Ascending aorta (tissue), 2 donors: ENCODE measurements around the gene SMARCA4. TPM values are rescaled to one million over a fixed set of nuclear protein-coding genes. Genes with fewer than 3 reads are reported as not detected.

ENCODE experiments used
- DNase-seq, 2 donors: peaks; one replicate each; pipeline ENCODE4 v3.0.0-alpha.2; 2019; ENCODE audit warnings: low spot score in 2 of 2
- H3K27ac ChIP-seq, 2 donors: fragments of 200-600 bp; sonication (generic); one replicate each; pipeline ENCODE4 v1.5.1; 2016 to 2017; ENCODE audit warnings: mild to moderate bottlenecking in 1 of 2
- H3K27me3 ChIP-seq: fragments of 200-600 bp; sonication (generic); one replicate; pipeline ENCODE4 v1.5.1; 2017
- H3K36me3 ChIP-seq, 2 donors: fragments of 200-600 bp; sonication (generic); one replicate each; pipeline ENCODE4 v1.5.1; 2016
- H3K4me1 ChIP-seq, 2 donors: fragments of 200-600 bp; sonication (generic); one replicate each; pipeline ENCODE4 v1.5.1; 2016 to 2017; ENCODE audit warnings: mild to moderate bottlenecking in 1 of 2
- H3K4me3 ChIP-seq, 2 donors: fragments of 200-600 bp; sonication (generic); one replicate each; pipeline ENCODE4 v1.5.1; 2016 to 2017; ENCODE audit warnings: mild to moderate bottlenecking in 1 of 2
- H3K9me3 ChIP-seq, 2 donors: fragments of 200-600 bp; sonication (generic); one replicate each; pipeline ENCODE4 v1.5.1; 2016
- intact Hi-C: fragments of 100-400 bp; cut with DNase I; formaldehyde crosslinking; loops from one replicate; pipeline ENCODE4 v1.15.1; 2023
- total RNA-seq: library from RNA; depleted of rRNA; stranded (reverse); fragments of >200 nt; gene quantifications from one replicate; pipeline ENCODE4 v1.1.0, GENCODE V29; 2016
- TF ChIP-seq, protein P1 (sequence below), 3 experiments: fragments of 200-600 bp in 2 of 3; fragments of 450-650 bp in 1 of 3; sonication (generic) in 2 of 3; IDR thresholded peaks; one replicate each; pipeline ENCODE4 v1.5.1; 2016 to 2019; ENCODE audit warnings: antibody characterized with exemption in 3 of 3, mild to moderate bottlenecking in 1 of 3, moderate library complexity in 1 of 3

SMARCA4 gene
- total RNA-seq, 1 donor from 2014 or later, result 89.5 TPM

DNA sequence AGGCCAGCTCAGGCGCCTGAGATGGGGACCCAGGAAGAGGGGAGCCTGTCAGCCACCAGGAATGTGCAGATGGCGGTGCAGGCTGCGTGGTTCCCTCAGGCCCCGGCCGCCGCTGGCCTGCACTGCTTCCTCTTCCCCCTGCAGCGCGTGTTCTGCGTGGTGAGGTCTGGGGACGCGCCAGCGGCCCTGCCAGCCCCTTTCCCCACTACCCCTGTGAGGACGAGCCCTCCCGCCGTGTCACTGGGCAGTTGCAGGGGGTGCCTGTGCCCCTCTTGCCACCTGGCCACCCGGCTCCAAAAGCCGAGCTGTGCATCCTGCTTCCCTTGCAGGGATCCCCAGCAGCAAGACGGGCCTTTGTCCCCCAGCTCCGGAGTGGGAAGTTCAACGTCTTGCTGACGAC lies 58.4 kb downstream of the SMARCA4 start:
- Histone ChIP-seq H3K27ac (no peak overlapping the region), H3K36me3 (peaks cover 90 to 99% of the 10 kb centered on the region in 2 donors), H3K27me3 (no peaks in the 10 kb centered on the region), H3K4me1 (no peaks in the 10 kb centered on the region), H3K4me3 (no peak overlapping the region), H3K9me3 (no peaks in the 10 kb centered on the region)
- intact Hi-C loops, result no loop called here
- TF ChIP-seq, protein P1, sequence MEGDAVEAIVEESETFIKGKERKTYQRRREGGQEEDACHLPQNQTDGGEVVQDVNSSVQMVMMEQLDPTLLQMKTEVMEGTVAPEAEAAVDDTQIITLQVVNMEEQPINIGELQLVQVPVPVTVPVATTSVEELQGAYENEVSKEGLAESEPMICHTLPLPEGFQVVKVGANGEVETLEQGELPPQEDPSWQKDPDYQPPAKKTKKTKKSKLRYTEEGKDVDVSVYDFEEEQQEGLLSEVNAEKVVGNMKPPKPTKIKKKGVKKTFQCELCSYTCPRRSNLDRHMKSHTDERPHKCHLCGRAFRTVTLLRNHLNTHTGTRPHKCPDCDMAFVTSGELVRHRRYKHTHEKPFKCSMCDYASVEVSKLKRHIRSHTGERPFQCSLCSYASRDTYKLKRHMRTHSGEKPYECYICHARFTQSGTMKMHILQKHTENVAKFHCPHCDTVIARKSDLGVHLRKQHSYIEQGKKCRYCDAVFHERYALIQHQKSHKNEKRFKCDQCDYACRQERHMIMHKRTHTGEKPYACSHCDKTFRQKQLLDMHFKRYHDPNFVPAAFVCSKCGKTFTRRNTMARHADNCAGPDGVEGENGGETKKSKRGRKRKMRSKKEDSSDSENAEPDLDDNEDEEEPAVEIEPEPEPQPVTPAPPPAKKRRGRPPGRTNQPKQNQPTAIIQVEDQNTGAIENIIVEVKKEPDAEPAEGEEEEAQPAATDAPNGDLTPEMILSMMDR (IDR thresholded peaks at IDR 0.05), result no peak
- no peak for DNase-seq

DNA sequence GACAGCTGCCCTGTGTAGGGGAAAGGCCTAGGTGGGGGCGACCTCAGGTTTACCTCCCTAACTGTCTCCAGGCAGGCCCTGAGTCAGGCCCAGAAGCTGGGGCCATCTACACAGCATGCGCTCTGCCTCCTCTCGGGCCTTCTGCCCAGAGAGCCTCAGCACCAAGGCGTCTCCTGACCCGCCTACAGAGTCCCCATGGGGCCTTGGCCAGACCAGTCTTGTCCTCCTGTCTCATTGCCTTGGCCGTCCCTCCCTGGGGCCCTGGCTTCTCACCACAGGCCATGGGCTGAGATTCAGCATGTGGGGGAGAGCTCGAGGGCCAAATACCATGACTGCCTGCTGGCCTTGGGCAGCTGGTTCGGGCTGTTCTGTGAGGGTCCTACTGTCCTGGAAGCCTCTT lies 59.0 kb downstream of the SMARCA4 start:
- no peak for DNase-seq
- no peak overlapping the region for H3K27ac ChIP-seq
- intact Hi-C loops, result no loop called here

DNA sequence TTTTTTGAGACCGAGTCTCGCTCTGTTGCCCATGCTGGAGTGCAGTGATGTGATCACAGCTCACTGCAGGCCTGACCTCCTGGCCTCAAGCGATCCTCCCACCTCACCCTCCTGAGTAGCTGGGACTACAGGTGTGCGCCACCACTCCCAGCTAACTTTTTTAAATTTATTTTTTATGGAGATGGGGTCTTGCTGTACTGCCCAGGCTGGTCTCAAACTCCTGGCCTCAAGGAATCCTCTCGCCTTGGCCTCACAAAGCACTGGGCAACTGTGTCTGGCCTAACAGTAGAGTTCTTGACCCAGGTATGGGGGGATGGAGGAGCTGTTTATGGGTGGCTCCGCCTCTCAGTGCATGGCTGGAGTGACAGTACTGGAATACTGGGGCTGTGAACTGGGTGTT lies 59.6 kb downstream of the SMARCA4 start:
- intact Hi-C loops, result no loop called here
- no peaks in the 10 kb centered on the region for H3K9me3 ChIP-seq
- H3K4me1 ChIP-seq, result no peaks in the 10 kb centered on the region
- peaks cover 90 to 100% of the 10 kb centered on the region in 2 donors for H3K36me3 ChIP-seq
- no peak overlapping the region for H3K4me3 ChIP-seq
- no peaks in the 10 kb centered on the region for H3K27me3 ChIP-seq
- H3K27ac ChIP-seq, result no peak overlapping the region
- no peak for DNase-seq
- TF ChIP-seq, protein P1 (IDR thresholded peaks at IDR 0.05), result no peak

More for the DNA sequence above, 59.0 kb downstream of the SMARCA4 start:
- Histone ChIP-seq H3K4me1 (no peaks in the 10 kb centered on the region), H3K27me3 (no peaks in the 10 kb centered on the region), H3K9me3 (no peaks in the 10 kb centered on the region), H3K4me3 (no peak overlapping the region), H3K36me3 (peaks cover 90 to 100% of the 10 kb centered on the region in 2 donors)
- TF ChIP-seq, protein P1 (IDR thresholded peaks at IDR 0.05), result no peak

DNA sequence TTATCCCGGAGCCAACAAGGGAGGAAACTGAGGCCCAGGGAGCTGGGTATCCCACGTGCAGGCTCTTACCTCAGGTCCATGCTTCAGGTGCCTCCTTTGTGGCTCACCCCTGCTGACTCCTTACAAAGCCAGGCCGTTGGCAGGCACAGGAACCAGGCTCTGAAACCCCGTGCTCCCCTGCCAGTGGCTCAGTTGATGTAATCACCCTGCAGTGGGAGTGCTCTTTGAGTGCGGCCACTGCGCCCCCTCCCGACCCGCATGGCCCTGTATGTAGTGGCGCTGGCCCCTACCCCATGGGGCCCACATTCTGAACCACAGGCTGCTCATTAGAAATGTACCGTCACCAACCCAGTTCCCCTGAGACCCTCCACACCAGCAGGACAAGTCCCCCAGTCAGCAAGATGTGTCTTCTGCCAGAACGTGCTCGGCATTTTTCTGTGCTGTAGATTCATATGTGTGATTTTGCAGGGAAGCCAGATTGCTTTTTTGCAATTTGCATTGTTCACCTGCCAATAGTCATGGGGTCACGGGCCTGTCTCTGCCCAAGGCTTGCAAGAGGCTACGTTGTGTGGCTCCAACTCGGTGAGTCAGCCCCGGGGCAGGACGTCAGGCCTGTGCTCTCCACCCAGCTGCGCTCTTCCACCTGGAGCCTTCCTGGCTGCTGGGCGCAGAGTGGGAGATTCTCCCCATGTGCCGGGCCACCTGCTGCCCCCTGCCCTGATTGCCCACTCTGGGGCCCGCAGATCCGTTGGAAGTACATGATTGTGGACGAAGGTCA lies 60.3 kb downstream of the SMARCA4 start:
- no peak for DNase-seq
- TF ChIP-seq, protein P1 (IDR thresholded peaks at IDR 0.05), result no peak
- intact Hi-C loops, result no loop called here
- Histone ChIP-seq H3K4me3 (no peak overlapping the region), H3K27me3 (no peaks in the 10 kb centered on the region), H3K36me3 (peaks cover 90 to 100% of the 10 kb centered on the region in 2 donors), H3K4me1 (no peaks in the 10 kb centered on the region), H3K9me3 (no peaks in the 10 kb centered on the region), H3K27ac (no peak overlapping the region)

DNA sequence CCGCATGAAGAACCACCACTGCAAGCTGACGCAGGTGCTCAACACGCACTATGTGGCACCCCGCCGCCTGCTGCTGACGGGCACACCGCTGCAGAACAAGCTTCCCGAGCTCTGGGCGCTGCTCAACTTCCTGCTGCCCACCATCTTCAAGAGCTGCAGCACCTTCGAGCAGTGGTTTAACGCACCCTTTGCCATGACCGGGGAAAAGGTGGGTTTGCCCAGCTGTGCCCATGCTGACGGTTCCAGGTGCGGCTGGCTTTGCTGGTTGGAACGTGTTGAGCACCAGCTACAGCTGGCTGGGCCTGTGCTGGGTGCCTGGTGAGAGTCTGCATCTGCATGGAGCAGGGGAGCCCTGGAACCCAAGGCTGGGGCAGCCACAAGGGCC lies 60.9 kb downstream of the SMARCA4 start:
- no peaks in the 10 kb centered on the region for H3K27me3 ChIP-seq
- peaks cover 89 to 96% of the 10 kb centered on the region in 2 donors for H3K36me3 ChIP-seq
- no peak overlapping the region for H3K4me3 ChIP-seq
- no peak for DNase-seq
- no peak overlapping the region for H3K27ac ChIP-seq
- no peaks in the 10 kb centered on the region for H3K9me3 ChIP-seq
- no peaks in the 10 kb centered on the region for H3K4me1 ChIP-seq
- TF ChIP-seq, protein P1 (IDR thresholded peaks at IDR 0.05), result no peak
- intact Hi-C loops, result no loop called here
